SU-DHL-6 (cell line): ENCODE measurements around the gene SNX17.
A peak's percentile ranks its signal among the peaks of the same experiment; 100 is the strongest.

Experiments
- H2AFZ ChIP-seq: fragments of 200-600 bp; sonication (generic); 2 replicates; pipeline ENCODE4 v1.6.1; 2014; ENCODE audit warnings: low read depth, mild to moderate bottlenecking, moderate library complexity, mixed read lengths, antibody characterized with exemption, low read length; ENCODE audit not compliant: severe bottlenecking
- H3F3A ChIP-seq: fragments of 200-600 bp; shearing (Covaris generic); 2 replicates; pipeline ENCODE4 v1.6.0; 2016; ENCODE audit warnings: antibody characterized with exemption, mild to moderate bottlenecking; ENCODE audit not compliant: insufficient read depth
- H3K27ac ChIP-seq: fragments of 200-600 bp; sonication (generic); 2 replicates; pipeline ENCODE4 v1.5.1; 2016; ENCODE audit warnings: low read depth, mild to moderate bottlenecking, low read length, moderate library complexity, mixed read lengths
- H3K27me3 ChIP-seq: fragments of 200-600 bp; sonication (generic), shearing (Covaris generic); 2 replicates; pipeline ENCODE4 v1.6.0; 2014; ENCODE audit warnings: mild to moderate bottlenecking, low read length
- H3K36me3 ChIP-seq: fragments of 200-600 bp; sonication (generic); 2 replicates; pipeline ENCODE4 v1.6.1; 2014; ENCODE audit warnings: mild to moderate bottlenecking, low read length, mixed read lengths
- H3K4me2 ChIP-seq: fragments of 300-600, 200-600 bp; shearing (Covaris generic), sonication (generic); 2 replicates; pipeline ENCODE4 v1.6.0; 2014; ENCODE audit warnings: low read length, low read depth, mild to moderate bottlenecking; ENCODE audit not compliant: poor library complexity, severe bottlenecking
- H3K4me3 ChIP-seq: fragments of 200-600 bp; sonication (generic); 2 replicates; pipeline ENCODE4 v1.5.1; 2014; ENCODE audit warnings: antibody characterized with exemption, low read length, mild to moderate bottlenecking, mixed read lengths; ENCODE audit not compliant: insufficient read depth, poor library complexity, severe bottlenecking
- H3K79me2 ChIP-seq: fragments of 200-600 bp; sonication (generic); 2 replicates; pipeline ENCODE4 v1.6.1; 2014; ENCODE audit warnings: mild to moderate bottlenecking, low read length, moderate library complexity; ENCODE audit not compliant: insufficient read depth
- H3K9ac ChIP-seq: fragments of 200-600 bp; sonication (generic); 2 replicates; pipeline ENCODE4 v1.7.0; 2014; ENCODE audit warnings: mild to moderate bottlenecking, low read length
- H3K9me2 ChIP-seq: fragments of 200-600 bp; sonication (generic); replicated peaks from 2 replicates; pipeline ENCODE4 v1.6.1; 2014; ENCODE audit warnings: low read length; ENCODE audit not compliant: insufficient read depth
- H3K9me3 ChIP-seq: fragments of 200-600 bp; sonication (generic); 2 replicates; pipeline ENCODE4 v1.6.1; 2014; ENCODE audit warnings: low read length, mixed read lengths; ENCODE audit not compliant: insufficient read depth
- H4K20me1 ChIP-seq: fragments of 200-600 bp; sonication (generic); 2 replicates; pipeline ENCODE4 v1.6.1; 2014; ENCODE audit warnings: low read depth, mild to moderate bottlenecking, antibody characterized with exemption, low read length, moderate library complexity, mixed read lengths
- CTCF ChIP-seq: fragments of 200-600 bp; sonication (generic); IDR thresholded peaks from one replicate; pipeline ENCODE4 v1.5.1; 2017; ENCODE audit warnings: antibody characterized with exemption, mild to moderate bottlenecking, low read length, moderate library complexity; ENCODE audit not compliant: insufficient read depth, poor library complexity, severe bottlenecking
- EZH2phosphoT487 ChIP-seq: fragments of 200-600 bp; sonication (generic), shearing (Covaris generic); conservative IDR thresholded peaks from 2 replicates; pipeline ENCODE4 v1.6.1; 2018; ENCODE audit warnings: mild to moderate bottlenecking, antibody characterized with exemption, low read length, moderate library complexity, mixed read lengths

Gene SNX17

GRCh38 chr2:27380626-27381545, 10.5 kb downstream of the SNX17 start, which contains the start of gene ZNF513:
Gene ZNF513, minus strand, starts transcription at chr2:27380734. Its CDS starts 208 bp downstream, at chr2:27380526.
- Histone ChIP-seq H3K9me2 (no peaks in the 10 kb centered on the region), H3K27ac (peak within 1 kb of the TSS; percentile 75), H3K4me3 (peak within 1 kb of the TSS; percentile 81), H3K9me3 (no peaks in the 10 kb centered on the region), H4K20me1 (no peaks in the 10 kb centered on the region), H2AFZ (peak within 1 kb of the TSS; percentile 63), H3K79me2 (0 out of 2 replicates have a peak, but pooled peaks cover 7% of the 10 kb centered on the region), H3K9ac (peak within 1 kb of the TSS; percentile 78), H3K4me2 (peak within 1 kb of the TSS; percentile 80), H3K27me3 (no peaks in the 10 kb centered on the region), H3F3A (peaks cover 30% of the 10 kb centered on the region), H3K36me3 (peaks cover 17% of the 10 kb centered on the region; the same call in 1 of the 2 replicates)
- no peak for TF ChIP-seq CTCF
- TF ChIP-seq EZH2phosphoT487 = no peak

- Histone ChIP-seq H3K9me3 (no peaks in the 10 kb centered on the region), H3F3A (peaks cover 30% of the 10 kb centered on the region), H3K9ac (no peak overlapping the region), H3K4me3 (no peak overlapping the region), H3K9me2 (no peaks in the 10 kb centered on the region), H3K27ac (peak overlapping the region; percentile 75), H3K79me2 (0 out of 2 replicates have a peak, but pooled peaks cover 7% of the 10 kb centered on the region), H3K27me3 (no peaks in the 10 kb centered on the region), H3K36me3 (peaks cover 21% of the 10 kb centered on the region; the same call in 1 of the 2 replicates), H4K20me1 (no peaks in the 10 kb centered on the region), H2AFZ (no peak overlapping the region), H3K4me2 (no peak overlapping the region)
- no peak for TF ChIP-seq CTCF
- TF ChIP-seq EZH2phosphoT487 = no peak
These were observed 11.3 kb downstream of the SNX17 start for GRCh38 chr2:27381577-27382181.

GRCh38 chr2:27390822-27391679, 20.6 kb downstream of the SNX17 start:
- TF ChIP-seq EZH2phosphoT487 (no peak), CTCF (no peak)
- Histone ChIP-seq H3K27ac (no peak overlapping the region), H3K79me2 (peaks cover 80% of the 10 kb centered on the region), H3K4me2 (no peak overlapping the region), H4K20me1 (peaks cover 16% of the 10 kb centered on the region; the same call in 1 of the 2 replicates), H3K4me3 (no peak overlapping the region), H3K36me3 (peaks cover 7% of the 10 kb centered on the region; the same call in 1 of the 2 replicates), H3K9me2 (no peaks in the 10 kb centered on the region), H3F3A (no peaks in the 10 kb centered on the region), H3K9ac (no peak overlapping the region), H3K27me3 (no peaks in the 10 kb centered on the region), H2AFZ (no peak overlapping the region), H3K9me3 (no peaks in the 10 kb centered on the region)
